Astrocyte of the spinal cord (primary cell): ENCODE data around the gene CDH12.

Source experiments
- DNase-seq: peaks from one replicate; pipeline ENCODE4 v3.0.0; 2011; ENCODE audit warnings: low read depth, low spot score
- H3K4me3 ChIP-seq: 2 replicates; pipeline ENCODE4 v1.5.1; 2011; ENCODE audit warnings: low read depth, mild to moderate bottlenecking, low read length, moderate library complexity
- in situ Hi-C: cut with HindIII; loops from 2 replicates; pipeline ENCODE4 v1.10.0; 2017; ENCODE audit warnings: low sequenced_read_pairs
- TF ChIP-seq, protein P1 (sequence below): IDR thresholded peaks from 2 replicates; pipeline ENCODE4 v1.5.1; 2012; ENCODE audit warnings: low read depth, mild to moderate bottlenecking, low read length, inconsistent platforms

CDH12 gene

DNA sequence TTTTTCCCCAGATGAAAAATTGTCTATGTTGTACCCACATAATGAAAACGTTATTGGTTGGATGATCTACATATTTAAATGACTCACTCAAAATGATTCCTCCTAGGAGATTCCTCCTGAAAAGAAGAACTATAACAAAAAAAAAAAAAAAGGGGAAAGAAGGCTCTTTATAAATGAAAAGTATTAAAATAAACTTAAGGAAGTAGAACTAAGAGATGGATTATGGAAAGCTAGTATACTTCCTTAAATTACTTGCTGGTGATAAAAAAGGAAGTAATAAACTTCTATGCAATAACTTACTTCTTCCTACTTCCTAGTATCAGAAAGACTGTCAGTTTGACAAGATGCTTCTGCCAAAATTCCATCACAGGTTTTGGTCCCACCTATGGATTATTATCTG lies 1087.7 kb downstream of the CDH12 start:
- DNase-seq: no peak
- in situ Hi-C loops: no loop called here
- H3K4me3 ChIP-seq: no peak overlapping the region
- TF ChIP-seq, protein P1, sequence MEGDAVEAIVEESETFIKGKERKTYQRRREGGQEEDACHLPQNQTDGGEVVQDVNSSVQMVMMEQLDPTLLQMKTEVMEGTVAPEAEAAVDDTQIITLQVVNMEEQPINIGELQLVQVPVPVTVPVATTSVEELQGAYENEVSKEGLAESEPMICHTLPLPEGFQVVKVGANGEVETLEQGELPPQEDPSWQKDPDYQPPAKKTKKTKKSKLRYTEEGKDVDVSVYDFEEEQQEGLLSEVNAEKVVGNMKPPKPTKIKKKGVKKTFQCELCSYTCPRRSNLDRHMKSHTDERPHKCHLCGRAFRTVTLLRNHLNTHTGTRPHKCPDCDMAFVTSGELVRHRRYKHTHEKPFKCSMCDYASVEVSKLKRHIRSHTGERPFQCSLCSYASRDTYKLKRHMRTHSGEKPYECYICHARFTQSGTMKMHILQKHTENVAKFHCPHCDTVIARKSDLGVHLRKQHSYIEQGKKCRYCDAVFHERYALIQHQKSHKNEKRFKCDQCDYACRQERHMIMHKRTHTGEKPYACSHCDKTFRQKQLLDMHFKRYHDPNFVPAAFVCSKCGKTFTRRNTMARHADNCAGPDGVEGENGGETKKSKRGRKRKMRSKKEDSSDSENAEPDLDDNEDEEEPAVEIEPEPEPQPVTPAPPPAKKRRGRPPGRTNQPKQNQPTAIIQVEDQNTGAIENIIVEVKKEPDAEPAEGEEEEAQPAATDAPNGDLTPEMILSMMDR: no peak

- in situ Hi-C loops: no loop called here
- no peak overlapping the region for H3K4me3 ChIP-seq
- TF ChIP-seq, protein P1: no peak
- no peak for DNase-seq
These were observed 1114.0 kb downstream of the CDH12 start for GRCh38 chr5:21739096-21739495.

DNA sequence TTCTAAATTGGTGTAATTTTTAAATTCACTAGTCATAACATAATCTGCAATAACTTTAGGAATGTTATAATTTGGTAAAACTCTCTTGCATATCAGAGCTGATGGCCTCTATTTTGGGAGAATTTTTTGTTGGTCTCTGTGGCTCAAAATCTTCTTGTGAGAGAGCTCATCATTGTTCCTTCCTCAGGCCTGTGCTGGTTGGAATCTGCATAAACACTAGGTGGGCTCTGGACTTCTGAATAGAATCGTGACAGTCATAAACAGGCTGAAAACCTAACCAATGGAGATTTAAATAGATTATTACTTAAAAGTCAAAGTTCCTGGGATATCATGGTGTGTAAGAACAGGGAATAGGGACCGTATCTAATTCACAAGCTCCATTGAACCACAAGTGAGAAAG lies 1129.6 kb downstream of the CDH12 start:
- TF ChIP-seq, protein P1: no peak
- DNase-seq: no peak
- no peak overlapping the region for H3K4me3 ChIP-seq
- in situ Hi-C loops: no loop called here

- no peak overlapping the region for H3K4me3 ChIP-seq
- in situ Hi-C loops: no loop called here
- TF ChIP-seq, protein P1: no peak
- DNase-seq: no peak
These were observed 1141.0 kb downstream of the CDH12 start for GRCh38 chr5:21711866-21712758.

- TF ChIP-seq, protein P1: no peak
- DNase-seq: no peak
- in situ Hi-C loops: no loop called here
- H3K4me3 ChIP-seq: no peak overlapping the region
These were observed 1143.4 kb downstream of the CDH12 start for GRCh38 chr5:21709770-21710169.

GRCh38 chr5:21704974-21705668 lies 1148.0 kb downstream of the CDH12 start:
- DNase-seq: no peak
- in situ Hi-C loops: no loop called here
- H3K4me3 ChIP-seq: no peak overlapping the region
- TF ChIP-seq, protein P1: no peak
